GM12878 (cell line): ENCODE data around the gene DFFA. TPM values are rescaled to one million over a fixed set of nuclear protein-coding genes. Genes with fewer than 3 reads are reported as not detected.

Experiments used
- ATF7 ChIP-seq: fragments of 450-650 bp; IDR thresholded peaks from 2 replicates; pipeline ENCODE4 v1.6.1; 2016; ENCODE audit warnings: low read depth, mild to moderate bottlenecking
- BRCA1 ChIP-seq: IDR thresholded peaks from 2 replicates; pipeline ENCODE4 v1.6.1; 2011; ENCODE audit warnings: low read depth, low read length, improper control_type of control experiment
- GABPA ChIP-seq: IDR thresholded peaks from 2 replicates; pipeline ENCODE4 v1.6.1; 2014; ENCODE audit warnings: antibody characterized with exemption, low read depth, mild to moderate bottlenecking, inconsistent platforms
- HDAC6 ChIP-seq: fragments of 200-600 bp; sonication (generic); IDR thresholded peaks from one replicate; pipeline ENCODE4 v1.8.0; 2017; ENCODE audit warnings: antibody characterized with exemption; ENCODE audit not compliant: unreplicated experiment
- LARP7 ChIP-seq: fragments of 450-650 bp; IDR thresholded peaks from 2 replicates; pipeline ENCODE4 v1.6.1; 2017; ENCODE audit warnings: mild to moderate bottlenecking
- NR2C2 ChIP-seq: IDR thresholded peaks from 2 replicates; pipeline ENCODE4 v1.6.1; 2011; ENCODE audit warnings: borderline replicate concordance, low read depth; ENCODE audit not compliant: control insufficient read depth, insufficient read length
- NR2F1 ChIP-seq: fragments of 450-650 bp; conservative IDR thresholded peaks from 2 replicates; pipeline ENCODE4 v1.6.1; 2017; ENCODE audit warnings: mild to moderate bottlenecking
- PAX5 ChIP-seq: IDR thresholded peaks from 2 replicates; pipeline ENCODE4 v1.6.1; 2011; ENCODE audit warnings: low read depth, low read length, borderline replicate concordance
- RB1 ChIP-seq: fragments of 450-650 bp; formaldehyde crosslinking; IDR thresholded peaks from 2 replicates; pipeline ENCODE4 v1.6.1; 2017; ENCODE audit warnings: mild to moderate bottlenecking, borderline replicate concordance
- SMC3 ChIP-seq: IDR thresholded peaks from 2 replicates; pipeline ENCODE4 v1.6.1; 2011; ENCODE audit warnings: low read length, improper control_type of control experiment, borderline replicate concordance
- SUZ12 ChIP-seq: fragments of 200-600 bp; sonication (generic); IDR thresholded peaks from one replicate; pipeline ENCODE4 v1.6.1; 2018; ENCODE audit warnings: antibody characterized with exemption, mild to moderate bottlenecking; ENCODE audit not compliant: unreplicated experiment
- TCF12 ChIP-seq: IDR thresholded peaks from 2 replicates; pipeline ENCODE4 v1.6.1; 2011; ENCODE audit warnings: low read depth, mild to moderate bottlenecking, low read length
- ZSCAN29 ChIP-seq: fragments of 450-650 bp; IDR thresholded peaks from 2 replicates; pipeline ENCODE4 v1.6.1; 2017; ENCODE audit warnings: mild to moderate bottlenecking, moderate library complexity
- polyA plus RNA-seq, 11 experiments: library from polyadenylated mRNA; depleted of rRNA in 4 of 11; unstranded in 6 of 11; stranded (reverse) in 5 of 11; fragments of >200 nt; fragmentation: Nextera tagmentation in 4 of 11; fragmentation: Illumina TruSeq in 1 of 11; extraction: Ambion mirVana in 4 of 11; extraction: Trizol in 1 of 11; gene quantifications; 1 replicate in 1 of 11; 2 replicates in 10 of 11; pipeline versions ENCODE4 v1.2.1 to v1.2.3, GENCODE V29; 2011 to 2016; ENCODE audit warnings: inconsistent platforms in 2 of 11, missing spikeins in 2 of 11, low read depth in 1 of 11
- total RNA-seq, 4 experiments: library from RNA; depleted of rRNA in 3 of 4; stranded (reverse); fragments of >200 nt in 3 of 4; fragmentation: Illumina TruSeq in 1 of 4; extraction: Trizol in 1 of 4; gene quantifications; 2 replicates each; pipeline versions ENCODE4 v1.2.1 to v1.2.3, GENCODE V29; 2013 to 2021
- TF ChIP-seq, protein P1 (sequence below): IDR thresholded peaks from 2 replicates; pipeline ENCODE4 v1.6.1; 2012; ENCODE audit warnings: improper control_type of control experiment, low read depth, low read length; ENCODE audit not compliant: insufficient replicate concordance
- TF ChIP-seq, protein P2 (sequence below), 3 experiments: IDR thresholded peaks in 2 of 3; conservative IDR thresholded peaks in 1 of 3; 2 replicates each; pipeline ENCODE4 v1.5.1; 2011; ENCODE audit warnings: low read depth in 3 of 3, low read length in 3 of 3, mild to moderate bottlenecking in 3 of 3, control low read depth in 2 of 3, moderate library complexity in 2 of 3, inconsistent platforms in 1 of 3, mixed read lengths in 1 of 3; ENCODE audit not compliant: control insufficient read depth in 2 of 3, insufficient read depth in 1 of 3; ENCODE audit errors: extremely low read depth in 1 of 3
- TF ChIP-seq, protein P3 (sequence below): fragments of 450-650 bp; IDR thresholded peaks from 2 replicates; pipeline ENCODE4 v1.6.1; 2018; ENCODE audit warnings: borderline replicate concordance, mild to moderate bottlenecking; ENCODE audit not compliant: partially characterized antibody
- TF ChIP-seq, protein P4 (sequence below): fragments of 450-650 bp; IDR thresholded peaks from 2 replicates; pipeline ENCODE4 v1.6.1; 2017; ENCODE audit warnings: mild to moderate bottlenecking

The DFFA gene
- total and polyA plus RNA-seq, 10 of the 15 experiments (the other 5 are each of a cell fraction or from before 2014, with no cell fraction given), result 37.4 to 83.8 (median 52.4) TPM

DNA sequence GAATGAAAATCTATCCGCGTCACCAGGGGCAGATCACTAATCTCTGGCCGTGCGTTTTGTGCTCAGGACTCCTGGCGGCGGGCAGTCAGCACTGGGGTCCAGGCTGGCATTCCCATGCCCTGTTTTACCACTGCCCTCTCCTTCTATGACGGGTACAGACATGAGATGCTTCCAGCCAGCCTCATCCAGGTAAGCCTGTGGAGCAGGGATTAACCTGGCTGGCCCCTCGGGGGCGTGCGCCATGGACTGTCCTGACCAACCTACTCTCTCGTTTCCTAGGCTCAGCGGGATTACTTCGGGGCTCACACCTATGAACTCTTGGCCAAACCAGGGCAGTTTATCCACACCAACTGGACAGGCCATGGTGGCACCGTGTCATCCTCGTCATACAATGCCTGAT is 53.0 kb downstream of the DFFA start (continued):
- TF ChIP-seq, protein P1, sequence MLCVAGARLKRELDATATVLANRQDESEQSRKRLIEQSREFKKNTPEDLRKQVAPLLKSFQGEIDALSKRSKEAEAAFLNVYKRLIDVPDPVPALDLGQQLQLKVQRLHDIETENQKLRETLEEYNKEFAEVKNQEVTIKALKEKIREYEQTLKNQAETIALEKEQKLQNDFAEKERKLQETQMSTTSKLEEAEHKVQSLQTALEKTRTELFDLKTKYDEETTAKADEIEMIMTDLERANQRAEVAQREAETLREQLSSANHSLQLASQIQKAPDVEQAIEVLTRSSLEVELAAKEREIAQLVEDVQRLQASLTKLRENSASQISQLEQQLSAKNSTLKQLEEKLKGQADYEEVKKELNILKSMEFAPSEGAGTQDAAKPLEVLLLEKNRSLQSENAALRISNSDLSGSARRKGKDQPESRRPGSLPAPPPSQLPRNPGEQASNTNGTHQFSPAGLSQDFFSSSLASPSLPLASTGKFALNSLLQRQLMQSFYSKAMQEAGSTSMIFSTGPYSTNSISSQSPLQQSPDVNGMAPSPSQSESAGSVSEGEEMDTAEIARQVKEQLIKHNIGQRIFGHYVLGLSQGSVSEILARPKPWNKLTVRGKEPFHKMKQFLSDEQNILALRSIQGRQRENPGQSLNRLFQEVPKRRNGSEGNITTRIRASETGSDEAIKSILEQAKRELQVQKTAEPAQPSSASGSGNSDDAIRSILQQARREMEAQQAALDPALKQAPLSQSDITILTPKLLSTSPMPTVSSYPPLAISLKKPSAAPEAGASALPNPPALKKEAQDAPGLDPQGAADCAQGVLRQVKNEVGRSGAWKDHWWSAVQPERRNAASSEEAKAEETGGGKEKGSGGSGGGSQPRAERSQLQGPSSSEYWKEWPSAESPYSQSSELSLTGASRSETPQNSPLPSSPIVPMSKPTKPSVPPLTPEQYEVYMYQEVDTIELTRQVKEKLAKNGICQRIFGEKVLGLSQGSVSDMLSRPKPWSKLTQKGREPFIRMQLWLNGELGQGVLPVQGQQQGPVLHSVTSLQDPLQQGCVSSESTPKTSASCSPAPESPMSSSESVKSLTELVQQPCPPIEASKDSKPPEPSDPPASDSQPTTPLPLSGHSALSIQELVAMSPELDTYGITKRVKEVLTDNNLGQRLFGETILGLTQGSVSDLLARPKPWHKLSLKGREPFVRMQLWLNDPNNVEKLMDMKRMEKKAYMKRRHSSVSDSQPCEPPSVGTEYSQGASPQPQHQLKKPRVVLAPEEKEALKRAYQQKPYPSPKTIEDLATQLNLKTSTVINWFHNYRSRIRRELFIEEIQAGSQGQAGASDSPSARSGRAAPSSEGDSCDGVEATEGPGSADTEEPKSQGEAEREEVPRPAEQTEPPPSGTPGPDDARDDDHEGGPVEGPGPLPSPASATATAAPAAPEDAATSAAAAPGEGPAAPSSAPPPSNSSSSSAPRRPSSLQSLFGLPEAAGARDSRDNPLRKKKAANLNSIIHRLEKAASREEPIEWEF, result no peak
- TF ChIP-seq, protein P2, sequence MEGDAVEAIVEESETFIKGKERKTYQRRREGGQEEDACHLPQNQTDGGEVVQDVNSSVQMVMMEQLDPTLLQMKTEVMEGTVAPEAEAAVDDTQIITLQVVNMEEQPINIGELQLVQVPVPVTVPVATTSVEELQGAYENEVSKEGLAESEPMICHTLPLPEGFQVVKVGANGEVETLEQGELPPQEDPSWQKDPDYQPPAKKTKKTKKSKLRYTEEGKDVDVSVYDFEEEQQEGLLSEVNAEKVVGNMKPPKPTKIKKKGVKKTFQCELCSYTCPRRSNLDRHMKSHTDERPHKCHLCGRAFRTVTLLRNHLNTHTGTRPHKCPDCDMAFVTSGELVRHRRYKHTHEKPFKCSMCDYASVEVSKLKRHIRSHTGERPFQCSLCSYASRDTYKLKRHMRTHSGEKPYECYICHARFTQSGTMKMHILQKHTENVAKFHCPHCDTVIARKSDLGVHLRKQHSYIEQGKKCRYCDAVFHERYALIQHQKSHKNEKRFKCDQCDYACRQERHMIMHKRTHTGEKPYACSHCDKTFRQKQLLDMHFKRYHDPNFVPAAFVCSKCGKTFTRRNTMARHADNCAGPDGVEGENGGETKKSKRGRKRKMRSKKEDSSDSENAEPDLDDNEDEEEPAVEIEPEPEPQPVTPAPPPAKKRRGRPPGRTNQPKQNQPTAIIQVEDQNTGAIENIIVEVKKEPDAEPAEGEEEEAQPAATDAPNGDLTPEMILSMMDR (IDR thresholded peaks at IDR 0.05 in 2 of 3, conservative IDR thresholded peaks at IDR 0.05 in 1 of 3; ENCODE audit: control insufficient read depth in 2 of 3, extremely low read depth in 1 of 3, insufficient read depth in 1 of 3, low read depth in 3 of 3, low read length in 3 of 3), result no peak
- no peak for TF ChIP-seq ZSCAN29
- no peak for TF ChIP-seq NR2F1
- TF ChIP-seq RB1, result no peak
- no peak for TF ChIP-seq ATF7
- no peak for TF ChIP-seq TCF12
- no peak for TF ChIP-seq SMC3
- TF ChIP-seq, protein P3, sequence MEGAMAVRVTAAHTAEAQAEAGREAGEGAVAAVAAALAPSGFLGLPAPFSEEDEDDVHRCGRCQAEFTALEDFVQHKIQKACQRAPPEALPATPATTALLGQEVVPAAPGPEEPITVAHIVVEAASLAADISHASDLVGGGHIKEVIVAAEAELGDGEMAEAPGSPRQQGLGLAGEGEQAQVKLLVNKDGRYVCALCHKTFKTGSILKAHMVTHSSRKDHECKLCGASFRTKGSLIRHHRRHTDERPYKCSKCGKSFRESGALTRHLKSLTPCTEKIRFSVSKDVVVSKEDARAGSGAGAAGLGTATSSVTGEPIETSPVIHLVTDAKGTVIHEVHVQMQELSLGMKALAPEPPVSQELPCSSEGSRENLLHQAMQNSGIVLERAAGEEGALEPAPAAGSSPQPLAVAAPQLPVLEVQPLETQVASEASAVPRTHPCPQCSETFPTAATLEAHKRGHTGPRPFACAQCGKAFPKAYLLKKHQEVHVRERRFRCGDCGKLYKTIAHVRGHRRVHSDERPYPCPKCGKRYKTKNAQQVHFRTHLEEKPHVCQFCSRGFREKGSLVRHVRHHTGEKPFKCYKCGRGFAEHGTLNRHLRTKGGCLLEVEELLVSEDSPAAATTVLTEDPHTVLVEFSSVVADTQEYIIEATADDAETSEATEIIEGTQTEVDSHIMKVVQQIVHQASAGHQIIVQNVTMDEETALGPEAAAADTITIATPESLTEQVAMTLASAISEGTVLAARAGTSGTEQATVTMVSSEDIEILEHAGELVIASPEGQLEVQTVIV, result no peak
- TF ChIP-seq HDAC6, result no peak
- TF ChIP-seq GABPA, result no peak
- no peak for TF ChIP-seq LARP7
- TF ChIP-seq PAX5, result no peak
- TF ChIP-seq BRCA1, result no peak
- no peak for TF ChIP-seq NR2C2
- no peak for TF ChIP-seq SUZ12
- TF ChIP-seq, protein P4, sequence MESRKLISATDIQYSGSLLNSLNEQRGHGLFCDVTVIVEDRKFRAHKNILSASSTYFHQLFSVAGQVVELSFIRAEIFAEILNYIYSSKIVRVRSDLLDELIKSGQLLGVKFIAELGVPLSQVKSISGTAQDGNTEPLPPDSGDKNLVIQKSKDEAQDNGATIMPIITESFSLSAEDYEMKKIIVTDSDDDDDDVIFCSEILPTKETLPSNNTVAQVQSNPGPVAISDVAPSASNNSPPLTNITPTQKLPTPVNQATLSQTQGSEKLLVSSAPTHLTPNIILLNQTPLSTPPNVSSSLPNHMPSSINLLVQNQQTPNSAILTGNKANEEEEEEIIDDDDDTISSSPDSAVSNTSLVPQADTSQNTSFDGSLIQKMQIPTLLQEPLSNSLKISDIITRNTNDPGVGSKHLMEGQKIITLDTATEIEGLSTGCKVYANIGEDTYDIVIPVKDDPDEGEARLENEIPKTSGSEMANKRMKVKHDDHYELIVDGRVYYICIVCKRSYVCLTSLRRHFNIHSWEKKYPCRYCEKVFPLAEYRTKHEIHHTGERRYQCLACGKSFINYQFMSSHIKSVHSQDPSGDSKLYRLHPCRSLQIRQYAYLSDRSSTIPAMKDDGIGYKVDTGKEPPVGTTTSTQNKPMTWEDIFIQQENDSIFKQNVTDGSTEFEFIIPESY, result no peak
